ENCODE data around the gene DOHH. TPM values are rescaled to one million over a fixed set of nuclear protein-coding genes. Genes with fewer than 3 reads are reported as not detected.

DOHH gene
- total RNA-seq, 4 donors from 2014 or later, result 19.5 to 37.5 (median 25.8) TPM

DNA sequence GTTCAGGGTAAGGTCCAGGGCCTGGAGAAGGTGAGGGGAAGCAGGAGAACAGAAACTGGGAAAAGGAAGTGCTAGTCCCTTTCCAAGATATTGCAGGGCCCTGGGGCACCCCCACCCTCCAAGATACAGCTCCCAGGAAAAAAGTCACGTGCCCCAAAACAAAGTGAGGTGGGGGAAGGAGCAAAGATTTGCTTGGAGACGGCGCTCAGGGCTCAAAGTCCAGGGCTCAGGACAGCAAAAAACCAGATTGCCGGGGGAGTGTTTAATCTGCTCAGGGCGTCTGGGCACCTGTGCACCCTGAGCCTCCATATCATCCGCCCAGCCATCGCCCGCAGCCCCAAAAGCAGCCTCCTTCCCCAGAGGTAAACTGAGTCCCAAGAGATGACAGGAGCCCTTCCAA lies 26.5 kb downstream of the DOHH start:
- 79% methylated on average over 8 of the region's 8 CpGs for WGBS
- intact Hi-C loops (cut with DNase I), result loop anchor here (2.0 kb wide), 1 partner anchor 169 kb away; no protein-coding TSS in a partner anchor

DNA sequence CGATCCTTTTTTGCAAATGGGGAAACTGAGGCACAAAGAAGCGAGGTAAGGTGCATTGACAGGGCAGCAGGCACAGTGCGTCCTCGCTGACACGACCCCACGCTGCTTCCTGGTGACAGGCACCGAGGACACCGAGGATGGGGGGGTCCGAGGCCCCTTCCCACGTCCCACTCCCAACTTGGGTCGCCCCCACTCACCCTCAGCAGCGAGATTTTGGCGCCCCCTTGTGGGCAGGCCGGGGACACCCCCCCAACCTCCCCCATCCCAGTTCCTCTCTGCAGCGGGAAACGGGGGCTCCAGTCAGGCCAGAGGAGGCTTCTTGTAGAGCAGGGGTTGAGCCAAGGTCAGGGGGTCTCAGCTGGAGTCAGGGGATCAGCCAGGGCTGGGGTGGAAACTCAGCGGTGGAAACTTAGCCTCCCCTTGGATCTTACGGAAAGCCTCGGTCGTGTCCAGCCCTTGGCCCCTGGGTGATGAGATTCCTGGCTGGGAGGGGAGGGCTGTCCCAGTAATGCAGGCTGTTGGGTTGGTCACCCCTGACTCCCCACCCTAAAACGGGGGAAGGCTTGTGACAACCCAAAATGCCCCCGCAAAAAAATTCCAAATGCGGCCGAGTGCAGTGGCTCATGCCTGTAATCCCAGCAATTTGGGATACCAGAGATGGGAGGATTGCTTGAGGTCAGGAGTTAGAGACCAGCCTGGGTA lies 28.4 kb downstream of the DOHH start:
- no peak for DNase-seq (ENCODE audit: extremely low spot score)
- Histone ChIP-seq H3K36me3 (no peaks in the 10 kb centered on the region), H3K27me3 (peaks cover 0 to 19% (median 2%) of the 10 kb centered on the region in 4 donors), H3K27ac (replicated peaks in 1 of 4) (peak overlapping the region in 1 of 4 donors; percentile 33), H3K4me1 (peaks cover 14 to 58% (median 46%) of the 10 kb centered on the region in 4 donors), H3K9me3 (no peaks in the 10 kb centered on the region), H3K4me3 (no peak overlapping the region)
- 29% methylated on average over 23 of the region's 24 CpGs for WGBS
- TF ChIP-seq POLR2A (IDR thresholded peaks at IDR 0.05; ENCODE audit: low read depth), result no peak
- TF ChIP-seq EP300 (IDR thresholded peaks at IDR 0.05), result no peak
- peak in 1 of 2 donors; percentile 42 for TF ChIP-seq POLR2AphosphoS5 (IDR thresholded peaks at IDR 0.05)
- TF ChIP-seq, protein P1, sequence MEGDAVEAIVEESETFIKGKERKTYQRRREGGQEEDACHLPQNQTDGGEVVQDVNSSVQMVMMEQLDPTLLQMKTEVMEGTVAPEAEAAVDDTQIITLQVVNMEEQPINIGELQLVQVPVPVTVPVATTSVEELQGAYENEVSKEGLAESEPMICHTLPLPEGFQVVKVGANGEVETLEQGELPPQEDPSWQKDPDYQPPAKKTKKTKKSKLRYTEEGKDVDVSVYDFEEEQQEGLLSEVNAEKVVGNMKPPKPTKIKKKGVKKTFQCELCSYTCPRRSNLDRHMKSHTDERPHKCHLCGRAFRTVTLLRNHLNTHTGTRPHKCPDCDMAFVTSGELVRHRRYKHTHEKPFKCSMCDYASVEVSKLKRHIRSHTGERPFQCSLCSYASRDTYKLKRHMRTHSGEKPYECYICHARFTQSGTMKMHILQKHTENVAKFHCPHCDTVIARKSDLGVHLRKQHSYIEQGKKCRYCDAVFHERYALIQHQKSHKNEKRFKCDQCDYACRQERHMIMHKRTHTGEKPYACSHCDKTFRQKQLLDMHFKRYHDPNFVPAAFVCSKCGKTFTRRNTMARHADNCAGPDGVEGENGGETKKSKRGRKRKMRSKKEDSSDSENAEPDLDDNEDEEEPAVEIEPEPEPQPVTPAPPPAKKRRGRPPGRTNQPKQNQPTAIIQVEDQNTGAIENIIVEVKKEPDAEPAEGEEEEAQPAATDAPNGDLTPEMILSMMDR (IDR thresholded peaks at IDR 0.05), result peak; percentile 91 to 96 (median 94)
- intact Hi-C loops (cut with DNase I), result loop anchor here (1.0 kb wide), 1 partner anchor 146 kb away; no protein-coding TSS in a partner anchor

More for the DNA sequence above, 26.5 kb downstream of the DOHH start:
- no peaks in the 10 kb centered on the region for H3K9me3 ChIP-seq
- DNase-seq (ENCODE audit: extremely low spot score), result no peak
- H3K4me3 ChIP-seq, result no peak overlapping the region
- peaks cover 0 to 23% (median 2%) of the 10 kb centered on the region in 4 donors for H3K27me3 ChIP-seq
- H3K36me3 ChIP-seq, result no peaks in the 10 kb centered on the region
- no peak overlapping the region for H3K27ac ChIP-seq (replicated peaks in 1 of 4)
- TF ChIP-seq POLR2A (IDR thresholded peaks at IDR 0.05; ENCODE audit: low read depth) (no peak), EP300 (IDR thresholded peaks at IDR 0.05) (no peak), POLR2AphosphoS5 (IDR thresholded peaks at IDR 0.05) (no peak)
- TF ChIP-seq, protein P1 (IDR thresholded peaks at IDR 0.05), result no peak
- peaks cover 0 to 48% (median 29%) of the 10 kb centered on the region in 4 donors for H3K4me1 ChIP-seq

DNA sequence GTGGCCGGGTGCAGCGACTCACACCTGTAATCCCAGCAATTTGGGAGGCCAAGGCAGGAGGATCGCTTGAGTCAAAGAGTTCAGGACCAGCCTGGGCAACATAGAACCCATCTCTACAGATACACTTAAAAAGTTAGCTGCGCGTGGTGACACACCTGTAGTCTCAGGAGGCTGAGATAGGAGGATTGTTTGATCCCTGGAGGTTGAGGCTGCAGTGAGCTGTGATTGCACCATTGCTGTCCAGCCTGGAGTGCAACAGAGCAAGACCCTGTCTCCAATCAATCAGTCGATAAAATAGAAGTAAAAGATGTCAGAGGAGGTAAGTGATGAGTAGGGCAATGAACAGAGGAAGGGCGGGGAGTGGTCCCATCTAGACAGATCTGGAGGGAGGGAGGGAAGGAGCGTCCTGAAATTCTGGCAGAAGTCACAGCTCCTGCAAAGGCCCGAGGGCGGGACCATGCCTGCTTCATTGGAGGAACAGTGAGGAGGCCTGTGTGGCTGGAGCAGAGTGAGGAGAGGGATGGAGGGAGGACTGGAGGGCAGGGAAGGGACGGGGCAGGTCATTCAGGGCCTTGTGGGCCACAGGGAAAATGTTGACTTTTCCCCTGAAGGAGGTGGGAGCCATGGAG lies 29.9 kb downstream of the DOHH start:
- Histone ChIP-seq H3K36me3 (no peaks in the 10 kb centered on the region), H3K9me3 (no peaks in the 10 kb centered on the region), H3K27ac (replicated peaks in 1 of 4) (peak overlapping the region in 3 of 4 donors; percentile 84 to 91 (median 89)), H3K4me3 (no peak overlapping the region), H3K27me3 (peaks cover 0 to 19% (median 2%) of the 10 kb centered on the region in 4 donors), H3K4me1 (peaks cover 29 to 73% (median 61%) of the 10 kb centered on the region in 4 donors)
- intact Hi-C loops (cut with DNase I), result loop anchor here (1.0 kb wide), 1 partner anchor 144 kb away; no protein-coding TSS in a partner anchor
- no peak for TF ChIP-seq POLR2AphosphoS5 (IDR thresholded peaks at IDR 0.05)
- TF ChIP-seq POLR2A (IDR thresholded peaks at IDR 0.05; ENCODE audit: low read depth), result no peak
- no peak for DNase-seq (ENCODE audit: extremely low spot score)
- WGBS, result 69% methylated on average over 11 of the region's 11 CpGs

DNA sequence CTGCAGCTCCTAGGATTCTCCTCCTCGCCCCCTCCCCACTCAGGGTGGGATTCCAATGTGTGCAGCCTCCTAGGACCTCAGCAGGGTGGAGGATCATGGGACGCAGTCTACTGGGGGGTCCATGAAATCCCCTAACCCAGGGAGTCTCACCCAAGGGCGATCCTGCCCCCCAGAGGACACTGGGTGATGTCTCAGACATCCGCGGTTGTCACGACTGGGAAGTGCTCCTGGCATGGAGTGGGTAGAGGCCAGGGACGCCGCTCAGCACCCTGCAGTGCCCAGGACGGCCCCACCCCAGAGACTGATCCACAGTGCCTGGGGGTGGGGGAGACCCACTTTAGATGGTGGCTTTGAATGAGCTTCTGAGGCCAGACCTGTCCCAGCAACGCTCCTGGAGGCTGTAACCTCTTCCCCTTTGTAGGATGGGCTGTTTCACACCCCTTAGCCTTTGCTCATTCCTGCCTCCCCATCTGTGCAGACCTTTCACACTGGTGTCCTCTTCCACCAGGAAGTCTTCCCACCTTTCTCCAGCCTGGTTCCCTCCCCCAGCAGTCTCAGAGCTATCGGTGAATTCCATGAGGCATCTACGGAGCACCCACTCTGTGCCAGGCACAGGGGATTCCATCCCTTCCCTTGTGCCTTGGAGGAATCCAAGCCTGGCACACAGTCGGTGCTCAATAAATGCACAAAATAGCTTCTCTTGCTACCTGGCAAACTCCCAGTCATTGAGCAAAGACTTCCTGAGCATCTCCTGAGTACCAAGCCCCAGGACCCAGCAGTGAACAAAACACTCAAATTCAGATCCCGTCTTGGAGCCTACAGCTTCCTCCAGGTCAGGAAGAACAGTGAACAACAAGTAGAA lies 30.6 kb downstream of the DOHH start:
- peak overlapping the region; percentile 80 to 91 (median 86) for H3K27ac ChIP-seq (replicated peaks in 1 of 4)
- H3K4me1 ChIP-seq, result peaks cover 32 to 79% (median 69%) of the 10 kb centered on the region in 4 donors
- no peak for DNase-seq (ENCODE audit: extremely low spot score)
- 77% methylated on average over 5 of the region's 14 CpGs for WGBS
- H3K36me3 ChIP-seq, result peaks cover 0 to 1% (median 0%) of the 10 kb centered on the region in 4 donors
- TF ChIP-seq POLR2A (IDR thresholded peaks at IDR 0.05; ENCODE audit: low read depth) (no peak), EP300 (IDR thresholded peaks at IDR 0.05) (no peak), POLR2AphosphoS5 (IDR thresholded peaks at IDR 0.05) (peak in 1 of 2 donors; percentile 37)
- TF ChIP-seq, protein P1 (IDR thresholded peaks at IDR 0.05), result peak in 1 of 3 experiments; percentile 40
- H3K27me3 ChIP-seq, result peaks cover 0 to 11% (median 0%) of the 10 kb centered on the region in 4 donors
- H3K9me3 ChIP-seq, result no peaks in the 10 kb centered on the region
- intact Hi-C loops (cut with DNase I), result no loop called here
- no peak overlapping the region for H3K4me3 ChIP-seq

Data from esophagus muscularis mucosa (tissue), 4 donors.